Upper lobe of right lung (tissue), 1 donor: ENCODE measurements around the gene ACTA2. TPM values are rescaled to one million over a fixed set of nuclear protein-coding genes. Genes with fewer than 3 reads are reported as not detected.

Experiments
- ATAC-seq: fragments of 200-7000 bp; cut with Tn5 transposase; one replicate; pipeline ENCODE4 v1.9.1; 2020; ENCODE audit warnings: mild to moderate bottlenecking, moderate library complexity
- DNase-seq: peaks from one replicate; pipeline ENCODE4 v3.0.0-alpha.2; 2020
- H3K27ac ChIP-seq: fragments of 200-600 bp; one replicate; pipeline ENCODE4 v1.8.0; 2022
- H3K27me3 ChIP-seq: fragments of 200-600 bp; one replicate; pipeline ENCODE4 v1.8.0; 2022; ENCODE audit warnings: mild to moderate bottlenecking
- H3K36me3 ChIP-seq: fragments of 200-600 bp; one replicate; pipeline ENCODE4 v1.8.0; 2022
- H3K4me1 ChIP-seq: fragments of 200-600 bp; one replicate; pipeline ENCODE4 v1.8.0; 2022
- H3K4me3 ChIP-seq: fragments of 200-600 bp; one replicate; pipeline ENCODE4 v1.8.0; 2022; ENCODE audit warnings: mild to moderate bottlenecking
- H3K9me3 ChIP-seq: fragments of 200-600 bp; one replicate; pipeline ENCODE4 v1.8.0; 2022
- intact Hi-C: fragments of 100-400 bp; cut with DNase I; formaldehyde crosslinking; loops from one replicate; pipeline ENCODE4 v1.11.0; 2022
- total RNA-seq: library from RNA; stranded (reverse); fragmentation: NEBNext Ultra II Directional; extraction: Animal tissue kit (Norgen Biotek cat#: 25700); gene quantifications from one replicate; pipeline ENCODE4 v1.2.1, GENCODE V29; 2021
- TF ChIP-seq, protein P1 (sequence below): fragments of 200-600 bp; IDR thresholded peaks from one replicate; pipeline ENCODE4 v1.8.0; 2022; ENCODE audit warnings: antibody characterized with exemption
- donor health status: DM: no; HTN: yes; CAD: no; lungs with severe emphysema.

ACTA2 gene
- total RNA-seq, 1 donor from 2014 or later, result 478 TPM

DNA sequence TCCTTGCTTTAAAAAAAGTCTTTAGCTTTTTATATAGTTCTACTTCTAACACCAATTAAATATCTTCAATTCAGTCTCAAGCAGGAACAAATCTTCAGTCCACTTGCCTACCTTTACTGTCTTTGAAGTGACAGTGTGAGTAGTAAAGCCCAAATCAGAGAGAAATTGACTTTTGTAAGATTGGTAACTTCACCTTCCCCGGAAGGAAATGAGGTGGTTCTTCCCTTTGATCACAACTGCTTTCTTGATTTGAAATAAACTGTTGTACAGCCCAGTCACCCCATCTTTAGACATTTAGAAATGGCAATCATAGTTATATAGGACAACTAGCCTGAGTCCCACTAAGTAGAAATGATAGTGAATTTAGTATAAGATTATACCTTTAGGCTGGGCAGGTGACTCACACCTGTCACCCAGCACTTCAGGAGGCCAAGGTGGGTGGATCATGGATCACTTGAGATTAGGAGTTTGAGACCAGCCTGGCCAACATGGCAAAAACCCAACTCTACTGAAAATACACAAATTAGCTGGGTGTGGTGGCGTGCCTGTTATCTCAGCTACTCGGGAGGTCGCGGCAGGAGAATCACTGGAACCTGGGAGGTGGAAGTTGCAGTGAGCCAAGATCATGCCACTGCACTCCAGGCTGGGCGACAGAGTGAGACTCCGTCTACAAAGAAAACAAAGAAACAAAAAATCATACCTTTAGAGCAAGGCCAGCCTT lies 42.7 kb upstream of the ACTA2 start:
- ATAC-seq, result no peak
- H3K4me3 ChIP-seq, result peak overlapping the region; percentile 4
- TF ChIP-seq, protein P1, sequence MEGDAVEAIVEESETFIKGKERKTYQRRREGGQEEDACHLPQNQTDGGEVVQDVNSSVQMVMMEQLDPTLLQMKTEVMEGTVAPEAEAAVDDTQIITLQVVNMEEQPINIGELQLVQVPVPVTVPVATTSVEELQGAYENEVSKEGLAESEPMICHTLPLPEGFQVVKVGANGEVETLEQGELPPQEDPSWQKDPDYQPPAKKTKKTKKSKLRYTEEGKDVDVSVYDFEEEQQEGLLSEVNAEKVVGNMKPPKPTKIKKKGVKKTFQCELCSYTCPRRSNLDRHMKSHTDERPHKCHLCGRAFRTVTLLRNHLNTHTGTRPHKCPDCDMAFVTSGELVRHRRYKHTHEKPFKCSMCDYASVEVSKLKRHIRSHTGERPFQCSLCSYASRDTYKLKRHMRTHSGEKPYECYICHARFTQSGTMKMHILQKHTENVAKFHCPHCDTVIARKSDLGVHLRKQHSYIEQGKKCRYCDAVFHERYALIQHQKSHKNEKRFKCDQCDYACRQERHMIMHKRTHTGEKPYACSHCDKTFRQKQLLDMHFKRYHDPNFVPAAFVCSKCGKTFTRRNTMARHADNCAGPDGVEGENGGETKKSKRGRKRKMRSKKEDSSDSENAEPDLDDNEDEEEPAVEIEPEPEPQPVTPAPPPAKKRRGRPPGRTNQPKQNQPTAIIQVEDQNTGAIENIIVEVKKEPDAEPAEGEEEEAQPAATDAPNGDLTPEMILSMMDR, result no peak
- no peak overlapping the region for H3K27ac ChIP-seq
- intact Hi-C loops, result no loop called here
- DNase-seq, result no peak
- no peaks in the 10 kb centered on the region for H3K9me3 ChIP-seq
- H3K4me1 ChIP-seq, result peaks cover 16% of the 10 kb centered on the region
- H3K36me3 ChIP-seq, result no peaks in the 10 kb centered on the region
- H3K27me3 ChIP-seq, result no peaks in the 10 kb centered on the region

DNA sequence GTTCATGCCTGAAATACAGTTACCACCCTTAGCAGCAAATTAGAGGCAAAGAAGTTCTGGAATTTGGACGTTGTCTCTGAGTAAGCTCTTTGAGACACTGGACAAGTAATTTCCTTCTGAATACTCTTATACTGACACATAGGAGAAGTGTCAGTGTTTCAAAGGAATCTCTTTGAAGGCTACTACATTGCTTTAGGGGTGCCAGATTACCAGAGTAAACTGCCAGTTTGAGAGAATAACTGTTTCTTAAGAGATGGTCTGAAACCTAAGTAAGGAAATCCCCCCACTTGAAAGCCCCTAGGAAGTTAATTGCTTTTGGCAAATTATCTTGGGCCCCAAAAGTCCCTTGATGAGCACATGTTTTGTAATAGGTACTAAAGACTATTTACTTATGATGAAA lies 41.4 kb upstream of the ACTA2 start:
- Histone ChIP-seq H3K4me3 (peak overlapping the region; percentile 79), H3K4me1 (peaks cover 23% of the 10 kb centered on the region), H3K27me3 (no peaks in the 10 kb centered on the region), H3K9me3 (no peaks in the 10 kb centered on the region), H3K27ac (no peak overlapping the region), H3K36me3 (no peaks in the 10 kb centered on the region)
- intact Hi-C loops, result no loop called here
- TF ChIP-seq, protein P1, result no peak
- ATAC-seq (no peak), DNase-seq (no peak)

DNA sequence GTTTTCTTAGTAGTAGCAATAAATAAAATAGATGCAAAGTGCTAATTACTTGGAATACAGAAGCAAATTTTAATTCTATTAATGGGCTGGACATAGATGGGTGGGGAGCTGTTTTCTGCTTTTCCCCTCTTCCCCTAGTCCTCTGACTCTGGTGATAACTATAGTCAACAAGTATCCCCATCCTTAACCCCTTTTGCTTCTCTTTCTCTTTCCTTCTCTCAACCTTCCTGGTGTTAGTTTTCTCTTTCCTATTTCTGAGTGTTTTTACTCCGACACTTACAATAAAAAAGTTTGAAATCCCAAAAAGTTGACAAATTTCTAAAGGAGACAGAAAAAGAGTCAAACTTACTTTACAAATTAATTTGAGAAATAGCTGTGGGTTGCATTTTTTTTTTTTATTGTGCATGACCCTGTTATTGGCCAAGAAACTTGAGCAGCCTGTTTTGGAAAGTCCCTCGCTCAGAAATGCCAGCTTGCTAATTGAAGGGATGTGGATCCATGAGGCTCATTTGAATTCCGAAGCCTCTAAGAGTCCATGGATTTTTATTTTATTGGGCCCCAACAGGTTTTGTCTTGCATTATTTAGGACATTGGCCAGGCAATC lies 40.5 kb upstream of the ACTA2 start:
- Histone ChIP-seq H3K27ac (peak overlapping the region; percentile 94), H3K36me3 (no peaks in the 10 kb centered on the region), H3K4me1 (peaks cover 17% of the 10 kb centered on the region), H3K9me3 (no peaks in the 10 kb centered on the region), H3K4me3 (peak overlapping the region; percentile 79), H3K27me3 (no peaks in the 10 kb centered on the region)
- TF ChIP-seq, protein P1, result no peak
- DNase-seq, result no peak
- no peak for ATAC-seq
- intact Hi-C loops, result no loop called here

DNA sequence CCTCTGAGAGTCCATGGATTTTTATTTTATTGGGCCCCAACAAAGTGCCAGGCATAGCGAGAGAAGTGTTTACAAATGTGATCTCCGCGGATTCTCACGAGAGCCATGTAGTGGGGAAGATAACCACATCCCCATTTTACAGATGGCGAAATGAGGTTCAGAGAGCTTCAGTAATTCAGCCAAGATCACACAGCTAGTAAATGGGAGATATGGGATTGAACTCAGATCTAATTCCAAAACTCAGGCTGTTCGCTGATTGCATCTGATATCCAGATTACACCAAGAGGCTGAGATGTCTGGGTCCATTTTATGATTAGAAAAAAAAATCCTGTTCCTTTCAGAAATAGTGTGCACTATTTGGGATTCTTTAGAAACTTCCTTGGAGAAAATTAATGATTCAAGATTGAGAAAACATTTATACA lies 39.3 kb upstream of the ACTA2 start:
- H3K27me3 ChIP-seq, result no peaks in the 10 kb centered on the region
- peak overlapping the region; percentile 79 for H3K4me3 ChIP-seq
- TF ChIP-seq, protein P1, result no peak
- intact Hi-C loops, result no loop called here
- ATAC-seq (peak; percentile 1), DNase-seq (no peak)
- peak overlapping the region; percentile 94 for H3K27ac ChIP-seq
- H3K4me1 ChIP-seq, result peaks cover 15% of the 10 kb centered on the region
- H3K9me3 ChIP-seq, result no peaks in the 10 kb centered on the region
- no peaks in the 10 kb centered on the region for H3K36me3 ChIP-seq

DNA sequence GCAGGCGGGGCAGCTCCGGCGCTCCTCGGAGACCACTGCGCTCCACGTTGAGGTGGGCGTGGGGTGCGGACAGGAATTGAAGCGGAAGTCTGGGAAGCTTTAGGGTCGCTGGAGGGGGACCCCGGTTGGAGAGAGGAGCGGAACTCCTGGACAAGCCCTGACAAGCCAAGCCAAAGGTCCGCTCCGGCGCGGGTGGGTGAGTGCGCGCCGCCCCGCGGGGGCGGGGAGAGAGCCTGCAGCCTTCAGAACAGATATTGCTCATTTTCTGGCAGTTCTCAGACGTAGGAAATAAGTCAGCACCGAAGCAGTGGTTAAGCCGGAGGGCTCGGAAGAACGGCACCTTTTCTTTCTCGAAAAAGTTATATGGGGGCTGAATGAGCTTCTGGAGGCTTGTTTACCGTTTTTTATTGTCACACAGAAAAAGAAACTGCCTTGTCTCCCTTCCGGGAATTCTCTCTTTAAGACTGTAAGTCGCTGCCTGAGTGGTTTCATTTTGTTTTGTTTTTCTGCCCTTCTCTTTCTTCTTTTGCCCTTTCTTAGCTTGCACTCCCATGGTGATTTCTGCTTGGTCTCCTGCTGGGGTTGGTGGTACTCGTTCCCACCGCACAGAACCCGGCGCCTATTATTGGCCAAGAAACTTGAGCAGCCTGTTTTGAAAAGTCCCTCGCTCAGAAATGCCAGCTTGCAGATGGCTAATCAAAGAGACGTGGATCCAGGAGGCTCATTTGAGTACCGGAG lies 38.8 kb upstream of the ACTA2 start:
- intact Hi-C loops, result no loop called here
- H3K4me1 ChIP-seq, result peaks cover 10% of the 10 kb centered on the region
- DNase-seq, result peak; percentile 87

More for the DNA sequence above, 38.8 kb upstream of the ACTA2 start:
- Histone ChIP-seq H3K4me3 (peak overlapping the region; percentile 79), H3K27me3 (no peaks in the 10 kb centered on the region), H3K9me3 (no peaks in the 10 kb centered on the region), H3K36me3 (no peaks in the 10 kb centered on the region), H3K27ac (peak overlapping the region; percentile 94)
- TF ChIP-seq, protein P1, result no peak
- peak; percentile 76 for ATAC-seq
